Peyer's patch (tissue), 4 donors: ENCODE measurements around the gene CLDN14. TPM values are rescaled to one million over a fixed set of nuclear protein-coding genes. Genes with fewer than 3 reads are reported as not detected.

Experiments used
- DNase-seq, 3 donors: peaks; one replicate each; pipeline ENCODE4 v3.0.0-alpha.2; 2017 to 2019
- H3K27ac ChIP-seq, 4 donors: fragments of 200-600 bp; sonication (generic); one replicate each; pipeline ENCODE4 v1.5.1; 2016 to 2019
- H3K27me3 ChIP-seq, 2 donors: fragments of 200-600 bp; sonication (generic); one replicate each; pipeline ENCODE4 v1.5.1; 2019
- H3K36me3 ChIP-seq, 3 donors: fragments of 200-600 bp; sonication (generic); one replicate each; pipeline ENCODE4 v1.5.1; 2016 to 2019
- H3K4me1 ChIP-seq, 4 donors: fragments of 200-600 bp; sonication (generic); one replicate each; pipeline ENCODE4 v1.5.1; 2016 to 2019
- H3K4me3 ChIP-seq, 4 donors: fragments of 200-600 bp; sonication (generic); 1 replicate in 3 of 4; 2 replicates in 1 of 4; pipeline ENCODE4 v1.5.1; 2016 to 2019; ENCODE audit warnings: mild to moderate bottlenecking in 1 of 4
- H3K9me3 ChIP-seq, 4 donors: fragments of 200-600 bp; sonication (generic); one replicate each; pipeline ENCODE4 v1.5.1; 2016 to 2019; ENCODE audit warnings: mild to moderate bottlenecking in 1 of 4
- POLR2A ChIP-seq, 2 donors: fragments of 450-650 bp; IDR thresholded peaks; one replicate each; pipeline ENCODE4 v1.5.1; 2017; ENCODE audit warnings: antibody characterized with exemption in 2 of 2, mild to moderate bottlenecking in 2 of 2, moderate library complexity in 2 of 2
- total RNA-seq, 4 donors: library from RNA; depleted of rRNA; stranded (reverse); fragments of >200 nt; gene quantifications; one replicate each; pipeline ENCODE4 v1.1.0, GENCODE V29; 2016
- TF ChIP-seq, protein P1 (sequence below), 6 experiments: fragments of 450-650 bp in 4 of 6; fragments of 200-600 bp in 2 of 6; sonication (generic) in 1 of 6; IDR thresholded peaks; one replicate each; pipeline ENCODE4 v1.5.1; 2017 to 2019; ENCODE audit warnings: antibody characterized with exemption in 6 of 6, mild to moderate bottlenecking in 3 of 6, moderate library complexity in 1 of 6

CLDN14 gene
- total RNA-seq, 4 donors from 2014 or later = not detected

DNA sequence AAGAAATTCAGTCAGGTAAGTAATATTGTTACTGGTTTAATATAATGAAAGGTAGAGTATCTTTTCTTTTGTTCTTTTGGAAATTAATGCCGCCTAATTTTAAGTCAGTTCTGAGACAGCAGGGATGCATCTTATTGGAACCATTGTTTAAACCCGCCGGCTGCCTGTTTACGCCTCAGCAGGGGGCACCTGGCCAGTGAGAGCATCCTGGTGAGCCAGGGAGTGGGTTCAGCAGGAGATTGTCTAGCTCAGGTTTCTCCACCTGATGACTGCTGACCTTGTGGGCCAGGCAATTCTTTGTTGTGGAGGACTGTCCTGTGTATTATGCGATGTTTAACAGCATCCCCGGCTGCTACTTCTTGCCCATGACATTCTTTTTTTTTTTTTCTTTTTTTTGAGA lies 64.5 kb downstream of the CLDN14 start:
- TF ChIP-seq POLR2A (IDR thresholded peaks at IDR 0.05) = no peak
- Histone ChIP-seq H3K36me3 (no peaks in the 10 kb centered on the region), H3K4me3 (no peak overlapping the region), H3K27me3 (no peaks in the 10 kb centered on the region), H3K4me1 (no peaks in the 10 kb centered on the region), H3K9me3 (no peaks in the 10 kb centered on the region), H3K27ac (no peak overlapping the region)
- no peak for DNase-seq

DNA sequence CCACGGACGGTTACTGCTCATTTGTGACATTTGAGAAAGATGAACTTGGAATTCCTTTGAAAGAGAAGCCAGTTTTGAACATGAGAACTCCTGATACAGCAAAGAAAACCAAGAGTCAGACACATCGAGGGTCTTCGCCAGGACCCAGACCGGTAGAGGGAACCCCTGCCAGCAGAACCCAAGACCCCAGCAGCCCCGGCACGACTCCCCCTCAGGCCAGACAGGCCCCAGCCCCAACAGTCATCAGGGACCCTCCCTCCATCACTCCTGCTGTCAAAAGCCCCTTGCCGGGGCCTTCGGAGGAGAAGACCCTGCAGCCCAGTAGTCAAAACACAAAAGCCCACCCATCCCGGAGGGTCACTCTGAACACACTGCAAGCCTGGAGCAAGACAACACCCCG lies 67.0 kb downstream of the CLDN14 start:
- DNase-seq = no peak
- Histone ChIP-seq H3K27me3 (no peaks in the 10 kb centered on the region), H3K9me3 (no peaks in the 10 kb centered on the region), H3K4me3 (no peak overlapping the region), H3K4me1 (no peaks in the 10 kb centered on the region), H3K36me3 (no peaks in the 10 kb centered on the region), H3K27ac (no peak overlapping the region)
- TF ChIP-seq, protein P1, sequence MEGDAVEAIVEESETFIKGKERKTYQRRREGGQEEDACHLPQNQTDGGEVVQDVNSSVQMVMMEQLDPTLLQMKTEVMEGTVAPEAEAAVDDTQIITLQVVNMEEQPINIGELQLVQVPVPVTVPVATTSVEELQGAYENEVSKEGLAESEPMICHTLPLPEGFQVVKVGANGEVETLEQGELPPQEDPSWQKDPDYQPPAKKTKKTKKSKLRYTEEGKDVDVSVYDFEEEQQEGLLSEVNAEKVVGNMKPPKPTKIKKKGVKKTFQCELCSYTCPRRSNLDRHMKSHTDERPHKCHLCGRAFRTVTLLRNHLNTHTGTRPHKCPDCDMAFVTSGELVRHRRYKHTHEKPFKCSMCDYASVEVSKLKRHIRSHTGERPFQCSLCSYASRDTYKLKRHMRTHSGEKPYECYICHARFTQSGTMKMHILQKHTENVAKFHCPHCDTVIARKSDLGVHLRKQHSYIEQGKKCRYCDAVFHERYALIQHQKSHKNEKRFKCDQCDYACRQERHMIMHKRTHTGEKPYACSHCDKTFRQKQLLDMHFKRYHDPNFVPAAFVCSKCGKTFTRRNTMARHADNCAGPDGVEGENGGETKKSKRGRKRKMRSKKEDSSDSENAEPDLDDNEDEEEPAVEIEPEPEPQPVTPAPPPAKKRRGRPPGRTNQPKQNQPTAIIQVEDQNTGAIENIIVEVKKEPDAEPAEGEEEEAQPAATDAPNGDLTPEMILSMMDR (IDR thresholded peaks at IDR 0.05) = no peak
- TF ChIP-seq POLR2A (IDR thresholded peaks at IDR 0.05) = no peak

DNA sequence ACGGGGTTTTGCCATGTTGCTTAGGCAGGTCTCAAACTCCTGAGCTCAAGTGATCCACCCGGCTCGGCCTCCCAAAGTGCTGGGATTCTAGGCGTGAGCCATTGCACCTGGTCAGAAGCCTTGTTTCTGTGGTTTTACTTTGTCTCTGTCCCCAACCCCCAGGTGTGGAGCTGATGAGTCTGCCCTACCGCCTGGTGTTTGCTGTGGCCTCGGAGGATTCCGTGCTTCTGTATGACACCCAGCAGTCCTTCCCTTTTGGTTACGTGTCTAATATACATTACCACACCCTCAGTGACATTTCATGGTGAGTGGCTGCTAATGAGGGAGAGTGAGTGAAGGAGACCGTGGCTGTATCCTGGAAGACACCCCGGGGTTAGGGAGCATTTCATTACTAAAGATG lies 68.6 kb downstream of the CLDN14 start:
- no peaks in the 10 kb centered on the region for H3K4me1 ChIP-seq
- no peaks in the 10 kb centered on the region for H3K9me3 ChIP-seq
- TF ChIP-seq, protein P1 (IDR thresholded peaks at IDR 0.05) = no peak
- TF ChIP-seq POLR2A (IDR thresholded peaks at IDR 0.05) = no peak
- H3K36me3 ChIP-seq = no peaks in the 10 kb centered on the region
- no peaks in the 10 kb centered on the region for H3K27me3 ChIP-seq
- no peak overlapping the region for H3K27ac ChIP-seq
- H3K4me3 ChIP-seq = no peak overlapping the region
- no peak for DNase-seq

Other genes starting within 250 kb of the CLDN14 start
- 10 to 100 TPM; 29.4 to 82.5 (median 31.0) TPM for gene MORC3, start 159.9 kb downstream of the CLDN14 start, total RNA-seq
- 10 to 100 TPM in 1 of 4 donors, 1 to 10 TPM in 1, under 1 TPM in 2; 0.85 to 11.6 (median 1.3) TPM for gene CHAF1B, start 94.7 kb downstream of the CLDN14 start, total RNA-seq
- gene SIM2, start 219.0 kb upstream of the CLDN14 start, total RNA-seq = not detected